ENCODE measurements around the gene A4GNT.
"Not testable (repeated sequence)": the region's sequence is repeated elsewhere in the genome, so short reads cannot be mapped to it uniquely, and the experiment has no call there.

The A4GNT gene

GRCh38 chr3:138132239-138132638 is at the start of gene A4GNT:
Gene A4GNT (minus strand): TSS chr3:138132390. CDS start chr3:138131256, 1,134 bp downstream.
- DNase-seq, result no peak

DNA sequence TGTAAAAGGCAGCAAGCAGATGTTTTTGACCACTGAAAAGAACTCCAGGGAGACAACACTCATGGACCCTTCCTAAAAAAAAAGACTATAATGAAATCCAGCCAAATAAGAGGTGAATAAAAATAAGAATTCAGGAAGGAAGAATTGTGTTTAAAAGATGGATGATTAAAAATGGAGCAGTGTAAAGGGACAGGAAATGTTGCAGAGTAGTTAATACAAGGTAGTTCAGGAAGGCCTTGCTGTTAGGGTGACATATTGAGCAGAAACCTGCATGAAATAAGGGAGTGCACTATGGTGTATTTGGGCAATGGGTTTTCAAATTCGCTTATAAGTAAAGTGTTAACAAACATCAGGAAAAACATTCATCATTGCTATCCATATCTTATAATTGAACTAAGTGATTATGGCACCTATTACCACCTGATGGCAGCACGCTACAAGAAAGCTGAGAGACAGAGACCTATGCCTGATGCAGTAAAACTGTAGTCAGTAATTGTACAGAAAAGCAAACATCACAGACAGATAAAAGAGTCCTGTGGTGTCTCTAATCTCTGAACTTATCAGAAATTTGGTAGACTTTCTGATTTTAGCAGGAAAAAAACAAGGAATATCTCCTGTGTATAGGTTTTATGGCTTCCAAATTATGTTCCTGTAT is 48.3 kb upstream of the A4GNT start:
- DNase-seq, result no peak

DNA sequence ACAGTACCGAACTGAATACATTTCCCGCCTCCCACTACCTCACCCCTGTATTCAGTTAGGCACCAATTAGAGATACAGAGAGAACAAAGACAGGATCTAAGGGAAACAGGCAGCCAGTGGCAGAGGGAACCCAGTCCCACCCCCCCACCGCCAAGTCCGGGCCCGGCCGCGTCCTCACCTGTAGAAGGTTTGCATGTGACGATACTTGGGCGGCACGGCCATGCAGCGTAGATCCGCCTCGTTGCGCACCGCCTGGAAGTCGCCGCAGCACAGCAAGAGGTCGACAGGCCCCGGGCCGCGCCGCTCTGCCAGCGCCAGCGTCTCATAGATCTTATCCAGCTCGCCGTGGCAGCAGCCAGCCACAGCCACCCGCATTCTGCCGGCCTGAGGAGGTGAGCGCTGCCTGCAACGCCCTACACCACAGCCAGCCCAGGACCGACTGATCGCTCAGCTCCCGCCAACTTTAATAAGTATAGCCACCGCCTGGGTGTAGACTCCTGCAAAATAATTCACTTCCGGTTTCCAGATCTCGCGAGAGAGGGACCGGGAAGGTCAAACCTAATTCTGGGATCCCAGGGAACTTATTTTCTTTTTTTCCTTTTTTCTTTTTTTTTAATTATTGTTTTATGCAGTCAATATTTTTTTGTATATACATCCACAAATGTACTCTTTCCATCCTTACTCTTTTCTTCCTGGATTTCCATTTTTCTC is 42.4 kb upstream of the A4GNT start, which contains the start of gene DBR1:
Gene DBR1, minus strand, starts transcription at position 501 of the 711 bp plus-strand sequence. Its CDS starts 126 bp downstream, at position 375.
- DNase-seq, result peak; percentile 81

GRCh38 chr3:138173769-138174420 is 41.7 kb upstream of the A4GNT start:
- no peak for DNase-seq

- no peak for DNase-seq
Measured at GRCh38 chr3:138172625-138173024, 40.4 kb upstream of the A4GNT start.

DNA sequence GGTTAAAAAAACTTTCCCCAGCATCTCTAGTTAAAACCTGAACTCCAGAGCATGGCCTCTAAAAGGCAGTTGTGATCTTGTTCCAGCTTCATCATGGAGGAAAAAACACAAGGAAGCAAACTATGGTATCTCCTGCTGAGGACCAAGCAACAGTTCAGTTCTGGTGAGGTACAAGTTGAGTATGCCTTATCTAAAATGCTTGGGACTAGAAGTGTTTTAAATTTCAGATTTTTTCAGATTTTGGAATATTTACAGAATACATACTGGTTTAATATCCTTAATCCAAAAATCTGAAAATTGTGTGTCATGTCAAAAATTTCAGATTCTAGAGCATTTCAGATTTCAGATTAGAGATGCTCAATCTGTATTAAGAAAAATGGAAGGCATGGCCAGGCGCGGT is 32.9 kb upstream of the A4GNT start:
- no peak for DNase-seq

GRCh38 chr3:138157743-138158142 is 25.6 kb upstream of the A4GNT start:
- DNase-seq, result no peak

- DNase-seq, result no peak
Measured at GRCh38 chr3:138154534-138154933, 22.3 kb upstream of the A4GNT start.

DNA sequence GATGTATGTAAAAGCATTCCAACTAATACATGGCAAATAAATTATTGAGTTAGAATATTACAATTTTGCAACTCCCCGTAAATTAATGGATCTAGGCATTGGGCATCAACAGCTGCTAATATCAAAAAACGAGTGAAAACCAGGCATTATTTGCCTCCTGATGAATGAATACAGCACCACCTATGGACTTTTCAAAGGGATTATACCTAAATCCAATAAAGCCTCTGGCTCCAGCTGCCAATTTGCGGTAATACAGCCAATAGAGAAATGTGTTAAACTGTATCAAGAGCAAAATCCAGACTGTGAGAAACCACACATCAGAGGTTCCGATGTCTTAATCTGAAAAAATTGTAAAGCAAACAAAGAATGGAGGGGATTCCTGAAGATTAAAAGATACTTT is 16.3 kb upstream of the A4GNT start:
- DNase-seq, result no peak

DNA sequence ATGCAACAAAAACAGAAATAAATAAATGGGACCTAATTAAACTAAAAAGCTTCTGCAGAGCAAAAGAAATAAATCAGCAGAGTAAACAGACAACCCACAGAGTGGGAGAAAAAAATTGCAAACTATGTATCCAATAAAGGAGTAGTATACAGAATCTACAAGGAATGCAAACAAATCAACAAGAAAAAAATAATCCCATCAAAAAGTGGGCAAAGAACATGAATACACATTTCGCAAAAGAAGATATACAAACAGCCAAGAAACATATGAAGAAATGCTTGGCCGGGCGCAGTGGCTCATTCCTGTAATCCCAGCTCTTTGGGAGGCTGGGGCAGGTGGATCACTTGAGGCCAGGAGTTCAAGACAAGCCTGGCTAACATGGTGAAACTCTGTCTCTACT is 10.0 kb upstream of the A4GNT start:
- not testable (repeated sequence) for DNase-seq

- DNase-seq, result no peak
Measured at GRCh38 chr3:138140940-138141339, 8.8 kb upstream of the A4GNT start.

DNA sequence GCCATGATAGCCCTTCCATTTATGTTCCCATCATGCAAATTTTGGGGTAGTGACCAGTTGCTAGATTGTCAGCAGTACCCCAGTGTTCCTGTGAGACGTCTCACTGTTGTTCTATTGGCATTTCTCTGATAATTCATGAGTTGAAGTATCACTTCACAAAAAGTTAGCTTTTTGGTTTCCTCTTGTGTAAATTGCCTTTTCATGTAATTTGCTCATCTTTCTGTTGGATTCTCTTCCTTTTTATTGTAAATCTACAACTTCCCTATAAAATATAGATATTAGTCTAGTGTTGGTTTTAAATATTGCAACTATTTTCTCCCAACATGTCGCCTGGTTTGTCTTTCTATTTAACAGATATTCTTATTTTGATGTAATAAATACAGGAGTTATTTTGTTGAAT is 7.5 kb upstream of the A4GNT start:
- DNase-seq, result no peak

DNA sequence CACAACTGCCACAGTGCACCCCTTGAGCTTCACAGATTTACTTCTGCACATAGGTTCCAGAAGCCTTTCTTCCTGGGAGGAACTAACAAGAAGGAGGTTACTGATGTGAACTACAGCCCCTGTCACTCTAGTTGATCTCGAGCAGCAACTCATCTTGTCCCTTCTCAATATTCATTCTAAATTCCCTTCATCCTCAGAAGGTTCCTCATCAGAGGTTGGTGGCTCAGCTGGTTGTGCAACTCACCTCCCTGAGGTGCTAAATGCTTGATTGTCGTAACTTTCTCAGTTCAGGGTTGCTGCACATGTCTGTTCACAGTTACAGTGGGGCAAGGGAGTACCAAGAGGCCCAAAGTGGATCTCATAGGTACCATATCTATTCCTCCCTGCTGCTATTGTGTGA is 5.7 kb upstream of the A4GNT start:
- DNase-seq, result no peak

GRCh38 chr3:138136201-138136600 is 4.0 kb upstream of the A4GNT start:
- DNase-seq, result no peak

- no peak for DNase-seq
Measured at GRCh38 chr3:138135833-138136194, 3.6 kb upstream of the A4GNT start.

GRCh38 chr3:138135146-138135832 is 3.1 kb upstream of the A4GNT start:
- no peak for DNase-seq

- DNase-seq, result no peak
Measured at GRCh38 chr3:138127636-138128365, 4.4 kb downstream of the A4GNT start.

DNA sequence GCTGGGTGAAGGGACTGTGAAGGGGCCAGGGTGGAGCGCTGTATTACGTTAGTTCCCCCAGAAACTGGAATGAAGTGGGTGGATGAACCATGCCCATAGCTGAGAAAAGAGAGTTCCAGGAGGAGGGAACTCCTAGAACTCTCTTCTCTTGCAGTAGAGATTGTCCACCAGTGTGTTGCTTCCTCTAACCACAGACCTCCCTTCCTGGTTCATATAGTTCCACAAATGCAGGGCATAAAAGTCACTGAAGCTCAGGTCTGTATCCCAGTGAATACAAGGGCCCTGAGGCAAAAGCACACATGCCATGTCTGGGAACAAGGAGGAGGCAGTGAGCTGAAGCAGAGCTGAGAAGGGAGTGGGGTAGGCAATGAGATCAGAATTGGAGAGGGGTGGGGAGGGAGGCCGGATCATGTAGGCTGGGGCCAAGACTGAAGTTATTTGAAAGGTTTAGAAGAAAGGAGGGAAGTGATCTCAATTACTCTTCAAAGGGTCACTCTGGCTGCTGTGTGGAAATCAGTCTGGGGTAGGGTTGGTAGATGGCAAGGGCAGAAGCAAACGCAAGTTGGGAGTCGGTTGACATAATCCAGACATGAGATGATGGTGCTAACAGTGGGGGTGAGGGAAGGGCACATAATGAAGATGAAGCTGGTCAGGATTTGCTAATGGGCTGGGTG is 6.5 kb downstream of the A4GNT start:
- DNase-seq, result no peak

DNA sequence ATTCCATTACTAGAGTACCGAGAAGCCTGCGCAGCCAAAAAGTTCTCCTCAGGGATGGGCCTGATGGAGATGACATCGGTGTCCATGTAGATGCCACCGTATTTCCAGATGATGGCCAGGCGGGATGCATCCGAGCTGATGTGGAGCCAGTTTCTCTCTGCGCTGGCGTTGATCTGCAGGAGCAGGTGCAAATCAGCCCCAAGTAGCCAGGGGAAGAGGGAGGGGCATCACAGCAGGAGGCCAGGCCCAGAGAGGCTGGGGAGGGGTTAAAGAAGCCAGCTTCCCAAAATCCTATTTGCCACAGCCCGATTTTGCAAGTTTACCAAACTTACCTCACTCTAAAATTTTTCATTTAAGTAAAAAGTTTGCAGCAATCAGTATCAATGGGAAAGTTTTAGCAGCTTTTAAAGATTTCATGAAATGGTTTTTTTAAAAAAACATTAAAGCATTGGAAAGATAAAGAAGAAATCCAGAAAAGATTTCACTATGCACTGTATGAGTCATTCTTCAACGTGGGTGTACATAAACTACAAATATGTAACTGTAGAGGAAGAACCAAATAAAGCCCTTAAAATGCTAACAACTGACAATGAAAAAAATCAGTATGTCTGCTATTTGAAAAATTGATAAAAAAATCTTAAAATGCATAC is 7.4 kb downstream of the A4GNT start:
- DNase-seq, result no peak

- no peak for DNase-seq
Measured at GRCh38 chr3:138124188-138124587, 8.0 kb downstream of the A4GNT start.

DNA sequence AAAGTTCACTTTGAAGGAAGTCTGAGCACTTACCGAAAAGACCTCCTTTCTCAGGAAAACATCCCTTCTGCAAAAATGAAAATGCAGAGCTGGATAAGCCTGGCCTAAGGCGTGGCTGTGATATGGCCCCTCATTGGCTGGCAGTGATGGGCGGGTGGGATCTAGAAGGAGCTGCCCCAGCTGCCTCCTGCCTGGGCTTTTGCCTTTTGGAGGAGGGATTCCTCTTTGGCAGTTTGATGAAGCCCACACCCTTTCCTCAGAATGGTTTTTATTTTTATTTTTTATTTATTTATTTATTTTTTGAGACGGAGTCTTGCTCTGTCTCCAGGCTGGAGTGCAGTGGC is 12.8 kb downstream of the A4GNT start:
- no peak for DNase-seq
